HG03060 (cell line): Measurements from ENCODE around the gene ENOX2.
"Not testable (repeated sequence)": the region's sequence is repeated elsewhere in the genome, so short reads cannot be mapped to it uniquely, and the experiment has no call there.

Experiments
- ATAC-seq: cut with Tn5 transposase; IDR thresholded peaks from one replicate; pipeline ENCODE4 v1.9.1; 2021; ENCODE audit warnings: low read depth, moderate number of reproducible peaks; ENCODE audit not compliant: unreplicated experiment

Gene ENOX2

DNA sequence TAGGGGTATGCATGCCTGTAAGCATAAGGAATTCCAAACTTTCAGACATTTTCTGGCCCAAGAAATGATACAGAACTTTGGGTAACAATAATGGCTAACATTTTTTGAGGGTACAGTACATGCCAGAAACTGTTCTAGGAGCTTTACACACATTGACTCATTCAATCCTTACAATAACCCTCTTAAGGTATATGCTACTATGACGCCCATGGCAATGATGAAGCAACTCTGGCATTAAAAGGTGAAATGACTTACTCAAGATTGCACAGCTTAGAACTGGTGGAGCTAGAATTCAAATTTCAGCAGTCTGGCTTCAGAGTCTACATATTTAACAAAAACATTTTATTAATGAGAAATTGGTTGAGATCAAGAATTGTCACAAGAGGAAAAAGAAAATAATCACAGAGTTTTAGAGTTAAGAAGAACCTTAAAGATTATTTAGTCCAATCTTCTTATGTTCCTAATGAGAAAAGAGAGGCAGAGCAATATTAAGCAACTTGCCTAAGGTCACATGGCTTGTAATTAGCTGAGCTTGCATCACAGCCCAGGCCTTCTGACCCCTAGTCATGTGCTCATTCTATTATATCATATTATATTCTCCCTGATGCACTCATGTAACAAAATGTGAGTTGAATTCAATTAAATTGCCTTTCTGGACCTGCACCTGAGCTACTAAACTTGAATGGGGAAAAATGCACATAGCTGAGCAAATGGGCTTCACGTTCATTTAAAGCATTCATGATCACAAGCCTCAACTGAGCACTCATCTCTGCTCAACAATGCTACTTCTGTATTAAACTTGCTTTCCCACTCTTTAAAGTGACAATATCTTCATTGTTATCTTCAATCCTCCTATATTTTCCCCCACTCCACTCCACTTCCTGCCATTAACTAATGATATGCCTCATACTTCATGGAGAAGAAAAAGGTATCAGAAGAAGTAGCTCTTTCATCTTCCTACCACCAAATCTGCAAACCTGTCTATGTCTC, 73.2 kb downstream of the ENOX2 start:
- no peak for ATAC-seq

DNA sequence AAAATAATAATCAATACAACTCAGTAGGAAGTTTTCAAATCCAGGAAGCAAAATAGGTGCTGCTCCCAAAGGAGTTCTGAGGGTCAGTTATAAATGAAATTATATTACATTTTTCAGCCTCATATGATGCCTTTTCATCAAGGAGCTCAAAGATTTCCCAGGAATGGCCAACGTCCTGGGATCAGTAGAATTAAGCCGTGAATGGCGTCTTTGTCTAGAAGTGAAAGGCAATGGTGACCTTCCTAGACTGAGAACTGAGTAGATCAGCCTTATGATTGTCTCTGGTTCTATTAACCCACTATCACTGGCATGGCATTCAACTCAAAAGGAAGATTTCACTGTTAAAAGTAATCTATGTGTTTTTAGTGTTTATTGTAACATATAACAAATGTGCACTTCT, 74.4 kb downstream of the ENOX2 start:
- ATAC-seq: no peak

DNA sequence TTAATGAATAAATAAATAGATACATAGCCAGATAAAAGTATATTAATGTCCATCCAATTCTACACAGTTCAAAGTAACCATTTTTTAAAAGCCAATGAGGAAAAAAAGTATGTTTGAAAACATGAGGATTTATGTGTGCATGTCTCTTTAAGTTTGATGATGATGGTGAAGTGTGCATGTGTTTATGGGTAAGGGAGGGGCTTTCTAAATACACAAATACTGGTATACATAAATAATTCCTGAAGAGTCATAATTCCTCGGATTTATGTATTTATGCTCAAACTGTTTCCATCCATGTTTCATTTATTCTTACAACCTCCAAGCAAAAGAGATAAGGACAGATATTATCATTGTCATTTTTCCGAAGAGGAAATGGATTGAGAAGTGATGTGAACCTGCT, 75.4 kb downstream of the ENOX2 start:
- no peak for ATAC-seq

- ATAC-seq: no peak
Measured at GRCh38 chrX:130826249-130826648, 76.8 kb downstream of the ENOX2 start.

DNA sequence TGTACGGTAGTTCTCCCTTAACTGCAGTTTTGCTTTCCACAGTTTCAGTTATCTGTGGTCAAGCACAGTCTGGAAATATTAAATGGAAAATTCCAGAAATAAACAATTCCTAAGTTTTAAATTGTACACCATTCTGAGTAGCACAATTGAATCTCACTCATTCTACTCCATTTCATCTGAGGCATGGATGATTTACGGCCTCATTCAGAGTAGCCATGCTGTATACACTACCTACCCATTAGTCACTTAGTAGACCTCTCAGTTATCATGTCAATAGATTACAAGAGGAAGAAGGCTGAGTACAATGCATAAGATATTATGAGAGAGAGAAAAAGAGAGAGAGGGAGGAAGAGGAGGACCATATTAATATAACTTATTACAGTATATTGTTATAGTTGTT, 77.5 kb downstream of the ENOX2 start:
- no peak for ATAC-seq

GRCh38 chrX:130819367-130819766, 83.6 kb downstream of the ENOX2 start:
- ATAC-seq: not testable (repeated sequence)

DNA sequence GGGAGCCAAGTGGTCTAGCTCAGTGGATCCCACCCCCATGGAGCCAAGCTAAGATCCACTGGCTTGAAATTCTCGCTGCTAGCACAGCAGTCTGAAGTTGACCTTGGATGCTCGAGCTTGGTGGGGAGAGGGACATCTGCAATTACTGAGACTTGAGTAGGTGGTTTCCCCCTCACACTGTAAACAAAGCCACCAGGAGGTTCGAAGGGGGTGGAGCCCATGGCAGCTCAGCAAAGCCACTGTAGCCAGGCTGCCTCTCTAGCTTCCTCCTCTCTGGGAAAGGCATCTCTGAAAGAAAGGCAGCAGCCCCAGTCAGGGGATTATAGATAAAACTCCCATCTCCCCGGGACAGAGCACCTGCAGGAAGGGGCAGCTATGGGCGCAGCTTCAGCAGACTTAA, 89.1 kb downstream of the ENOX2 start:
- not testable (repeated sequence) for ATAC-seq

- ATAC-seq: no peak
Measured at GRCh38 chrX:130810561-130810960, 92.4 kb downstream of the ENOX2 start.

- no peak for ATAC-seq
Measured at GRCh38 chrX:130805903-130806302, 97.1 kb downstream of the ENOX2 start.

GRCh38 chrX:130803537-130803936, 99.5 kb downstream of the ENOX2 start:
- no peak for ATAC-seq

DNA sequence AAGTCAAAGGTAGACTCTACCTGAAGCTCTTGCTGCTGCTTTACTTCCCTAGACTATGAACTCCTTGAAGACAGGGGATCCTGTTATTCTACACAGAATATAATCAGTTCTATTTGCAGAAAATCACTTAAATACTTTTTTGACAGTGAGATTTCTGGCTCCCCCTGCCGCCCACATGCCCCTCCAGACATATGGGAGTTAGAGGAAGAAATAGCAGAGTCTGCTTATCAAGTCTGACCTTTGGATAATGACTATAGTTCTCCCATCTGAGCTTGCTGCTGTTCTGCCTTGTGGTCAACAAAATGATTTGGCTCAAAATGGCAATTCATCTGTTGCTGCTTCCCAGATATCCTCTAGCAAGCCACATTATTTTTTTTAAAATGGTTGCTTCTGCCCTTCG, 101.1 kb downstream of the ENOX2 start:
- ATAC-seq: no peak

DNA sequence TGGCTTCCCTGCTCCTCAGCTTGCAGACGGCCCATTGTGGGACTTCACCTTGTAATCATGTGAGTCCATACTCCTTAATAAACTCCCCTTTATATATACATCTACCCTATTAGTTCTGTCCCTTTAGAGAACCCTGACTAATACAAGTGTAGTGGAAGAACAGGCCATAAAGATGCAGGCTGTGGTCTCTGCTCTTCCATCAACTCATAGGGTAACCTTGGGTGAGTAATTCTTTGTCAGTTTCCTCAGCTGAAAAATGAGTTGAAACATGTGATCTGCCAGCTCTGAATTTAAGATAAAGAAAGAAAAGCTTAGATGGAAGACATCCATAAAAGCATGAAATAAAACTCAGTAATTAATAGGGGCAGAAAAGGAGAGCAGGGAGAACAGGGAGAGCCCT, 103.6 kb downstream of the ENOX2 start:
- ATAC-seq: no peak

DNA sequence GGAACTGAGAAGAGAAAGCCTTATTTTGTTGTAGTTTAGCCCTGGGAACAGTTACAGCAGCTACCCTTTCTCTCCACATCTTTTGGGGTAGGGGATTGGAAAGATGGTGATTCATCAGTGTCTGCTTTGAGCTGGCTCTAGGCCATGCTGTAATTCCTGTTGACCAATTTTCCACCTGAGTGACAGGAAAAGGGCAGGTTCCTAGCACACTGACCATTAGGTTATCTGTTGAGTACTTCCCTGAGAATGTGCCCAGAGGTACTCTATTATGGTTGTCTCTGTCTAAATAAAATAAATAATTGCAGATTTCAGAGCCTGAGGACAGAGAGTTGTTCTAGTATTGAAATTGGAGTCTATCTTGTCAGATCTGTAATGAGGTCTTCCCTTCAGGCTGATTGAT, 109.0 kb downstream of the ENOX2 start:
- no peak for ATAC-seq

DNA sequence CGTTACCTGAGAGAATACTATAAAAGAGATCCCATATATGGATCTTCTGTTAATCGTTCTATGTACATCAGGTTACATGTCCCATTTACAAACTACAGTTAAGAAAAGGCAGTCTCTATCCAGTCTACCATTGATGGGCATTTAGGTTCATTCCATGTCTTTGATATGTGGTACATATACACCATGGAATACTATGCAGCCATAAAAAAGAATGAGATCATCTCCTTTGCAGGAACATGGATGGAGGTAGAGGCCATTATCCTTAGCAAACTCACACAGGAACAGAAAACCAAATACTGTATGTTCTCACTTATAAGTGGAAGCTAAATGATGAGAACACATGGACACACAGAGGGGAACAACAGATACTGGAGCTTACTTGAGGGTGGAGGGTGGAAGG, 111.1 kb downstream of the ENOX2 start:
- ATAC-seq: not testable (repeated sequence)

DNA sequence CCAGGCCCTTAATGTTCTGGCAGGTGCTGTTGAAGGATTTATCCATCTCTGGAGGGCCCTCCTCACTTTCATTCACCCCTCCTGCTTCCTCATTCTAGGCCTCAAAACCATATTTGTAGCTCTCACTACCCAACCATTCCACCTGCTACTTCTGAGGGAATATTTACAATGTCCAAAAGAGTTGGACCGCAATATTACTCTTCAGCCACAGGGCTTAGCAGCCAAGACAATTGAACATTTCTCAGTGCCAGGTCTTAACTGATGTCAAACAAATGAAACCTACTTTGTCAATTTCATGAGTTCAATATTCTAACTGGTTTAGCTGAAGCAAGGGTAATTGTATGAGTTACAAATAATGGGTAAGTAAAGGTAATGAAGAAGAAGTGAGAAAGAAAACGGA, 113.2 kb downstream of the ENOX2 start:
- ATAC-seq: no peak

DNA sequence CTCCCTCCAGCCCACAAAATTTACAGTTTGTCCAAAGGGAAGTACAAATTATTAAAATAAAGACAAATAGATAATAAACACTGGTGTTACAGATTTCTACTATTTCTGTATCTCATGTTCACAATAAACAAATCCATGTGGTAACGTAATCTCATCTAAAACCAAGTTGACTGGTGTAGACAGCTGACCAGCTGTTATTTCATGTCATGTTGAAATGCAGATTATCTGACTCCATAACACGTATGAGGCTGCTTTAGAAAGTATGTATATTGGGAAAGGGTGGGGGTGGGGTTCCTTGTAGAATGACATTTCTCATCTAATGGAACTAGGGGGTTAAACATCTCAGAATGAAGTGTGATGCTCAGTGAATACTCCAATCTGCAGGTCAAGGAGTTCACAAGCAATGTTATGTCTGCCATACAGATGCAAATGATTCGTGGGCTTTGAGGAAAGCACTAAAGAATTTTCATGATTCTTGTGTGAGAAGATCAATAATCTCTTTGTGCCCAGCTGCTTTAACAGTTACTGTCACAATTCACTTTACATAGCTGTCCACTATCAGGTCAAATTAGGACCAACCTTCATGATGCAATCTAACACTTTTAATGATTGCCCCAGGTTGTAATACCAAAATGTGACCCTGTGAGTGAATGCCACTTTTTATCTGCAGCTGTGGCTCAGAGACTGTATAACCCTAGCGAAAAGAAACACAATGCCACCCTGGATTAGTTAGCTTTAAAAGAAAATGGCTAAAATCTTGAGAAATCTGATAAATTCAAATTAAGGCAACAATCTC, 114.0 kb downstream of the ENOX2 start:
- no peak for ATAC-seq

DNA sequence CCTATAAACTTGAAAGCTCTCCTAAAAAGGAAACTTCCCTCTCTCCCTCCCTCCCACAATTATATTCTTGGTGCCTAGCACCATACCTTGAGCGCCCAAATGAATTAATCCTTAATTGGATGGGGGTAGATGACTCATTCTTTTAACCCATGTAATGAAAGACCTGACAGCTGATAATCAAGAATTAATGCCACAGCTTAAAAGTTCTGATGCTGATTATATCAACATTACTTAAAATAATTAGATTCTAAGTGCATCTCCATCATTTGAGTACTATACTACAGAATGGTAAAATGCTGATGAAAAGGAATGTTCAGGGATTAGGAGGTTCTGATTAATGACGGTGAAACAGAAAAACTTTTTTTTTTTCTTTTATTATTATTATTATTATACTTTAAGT, 117.0 kb downstream of the ENOX2 start:
- no peak for ATAC-seq

DNA sequence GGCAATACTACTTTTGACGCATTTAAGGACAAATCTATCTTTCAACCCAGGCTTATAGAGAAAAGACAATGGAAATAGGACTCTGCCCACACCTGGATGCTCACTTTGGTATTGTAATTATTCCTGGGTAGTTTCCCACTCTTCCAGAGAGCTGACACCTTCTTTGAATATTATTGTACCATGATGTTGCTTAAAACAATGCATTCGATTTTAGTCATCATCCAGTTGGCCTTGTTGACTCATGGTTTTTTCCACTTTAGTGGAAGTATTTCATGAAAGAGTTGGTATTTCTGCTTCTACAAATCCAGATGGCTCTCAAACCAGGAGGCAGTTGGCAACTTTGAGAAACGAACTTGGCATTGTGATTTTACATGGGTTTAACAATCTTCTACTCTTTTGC, 124.2 kb downstream of the ENOX2 start:
- no peak for ATAC-seq

- no peak for ATAC-seq
Measured at GRCh38 chrX:130775849-130776248, 127.2 kb downstream of the ENOX2 start.

- no peak for ATAC-seq
Measured at GRCh38 chrX:130772776-130773143, 130.2 kb downstream of the ENOX2 start.

DNA sequence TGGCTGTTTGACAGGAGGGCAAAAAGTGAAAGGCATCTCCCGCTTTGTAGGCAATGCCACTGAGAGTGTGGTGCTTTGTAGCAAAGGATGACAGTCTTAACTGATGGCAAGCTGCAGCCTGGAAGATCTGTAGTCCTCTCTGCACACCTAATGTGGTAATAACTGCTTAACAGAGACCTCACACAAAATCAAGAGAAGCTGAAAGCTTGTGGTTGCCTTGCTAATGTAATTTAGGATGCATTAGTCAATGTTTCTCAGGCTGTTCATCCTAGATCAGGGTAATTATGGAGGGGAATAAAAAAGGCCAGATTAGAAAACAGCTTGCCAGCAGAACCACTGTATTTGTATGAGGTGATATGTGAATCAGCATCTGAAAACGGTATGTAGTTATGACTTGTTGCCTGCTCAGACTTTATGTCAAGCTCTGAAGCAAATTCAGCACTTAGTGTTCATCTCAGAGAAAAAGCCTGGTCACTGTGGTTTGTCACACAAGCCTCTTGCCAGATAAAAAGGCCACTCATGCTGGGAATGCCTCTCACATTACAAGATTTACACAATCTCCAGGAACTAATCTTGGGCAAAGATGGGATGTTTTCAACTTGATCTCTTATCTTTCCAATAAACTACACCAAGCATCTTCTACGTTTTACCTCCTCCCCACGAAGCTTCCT, 130.8 kb downstream of the ENOX2 start:
- no peak for ATAC-seq
